ENCODE results near the gene MSI1. TPM values are rescaled to one million over a fixed set of nuclear protein-coding genes. Genes with fewer than 3 reads are reported as not detected.

Gene MSI1
- total RNA-seq, 1 donor, result not detected

DNA sequence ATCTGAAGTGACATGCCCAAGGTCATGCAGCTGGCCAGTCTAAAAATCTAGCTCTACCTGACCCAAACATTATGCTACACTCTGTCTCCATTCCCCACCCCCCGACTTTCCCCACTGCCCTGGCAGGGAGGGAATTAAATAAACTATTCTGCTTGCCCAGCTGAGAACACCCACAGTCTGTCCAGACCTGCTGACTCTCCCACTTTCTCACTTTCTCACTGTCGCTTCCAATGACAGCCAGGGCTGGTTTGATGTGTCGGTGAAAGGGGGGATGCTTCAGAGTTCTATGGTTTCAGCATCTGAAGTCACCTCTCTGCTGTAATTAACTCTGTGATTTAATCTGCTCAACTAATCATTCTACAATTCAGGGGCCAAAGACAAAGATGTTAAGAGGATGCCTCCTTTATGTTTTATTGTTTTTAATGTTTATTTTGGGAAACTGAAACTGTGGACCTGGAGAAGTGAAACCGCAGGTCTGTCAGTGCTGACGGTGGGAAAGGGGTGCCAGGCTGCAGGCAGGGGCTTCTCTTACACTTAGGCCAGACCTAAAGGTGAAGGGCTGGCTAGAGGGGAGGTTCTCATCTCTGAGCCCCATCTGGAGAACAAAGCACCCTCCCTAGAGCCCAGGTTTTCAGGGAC lies 8.1 kb upstream of the MSI1 start:
- TF ChIP-seq, protein P1, sequence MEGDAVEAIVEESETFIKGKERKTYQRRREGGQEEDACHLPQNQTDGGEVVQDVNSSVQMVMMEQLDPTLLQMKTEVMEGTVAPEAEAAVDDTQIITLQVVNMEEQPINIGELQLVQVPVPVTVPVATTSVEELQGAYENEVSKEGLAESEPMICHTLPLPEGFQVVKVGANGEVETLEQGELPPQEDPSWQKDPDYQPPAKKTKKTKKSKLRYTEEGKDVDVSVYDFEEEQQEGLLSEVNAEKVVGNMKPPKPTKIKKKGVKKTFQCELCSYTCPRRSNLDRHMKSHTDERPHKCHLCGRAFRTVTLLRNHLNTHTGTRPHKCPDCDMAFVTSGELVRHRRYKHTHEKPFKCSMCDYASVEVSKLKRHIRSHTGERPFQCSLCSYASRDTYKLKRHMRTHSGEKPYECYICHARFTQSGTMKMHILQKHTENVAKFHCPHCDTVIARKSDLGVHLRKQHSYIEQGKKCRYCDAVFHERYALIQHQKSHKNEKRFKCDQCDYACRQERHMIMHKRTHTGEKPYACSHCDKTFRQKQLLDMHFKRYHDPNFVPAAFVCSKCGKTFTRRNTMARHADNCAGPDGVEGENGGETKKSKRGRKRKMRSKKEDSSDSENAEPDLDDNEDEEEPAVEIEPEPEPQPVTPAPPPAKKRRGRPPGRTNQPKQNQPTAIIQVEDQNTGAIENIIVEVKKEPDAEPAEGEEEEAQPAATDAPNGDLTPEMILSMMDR (IDR thresholded peaks at IDR 0.05; ENCODE audit: insufficient read depth, low read length), result no peak
- no peak for DNase-seq (ENCODE audit: low read depth)

DNA sequence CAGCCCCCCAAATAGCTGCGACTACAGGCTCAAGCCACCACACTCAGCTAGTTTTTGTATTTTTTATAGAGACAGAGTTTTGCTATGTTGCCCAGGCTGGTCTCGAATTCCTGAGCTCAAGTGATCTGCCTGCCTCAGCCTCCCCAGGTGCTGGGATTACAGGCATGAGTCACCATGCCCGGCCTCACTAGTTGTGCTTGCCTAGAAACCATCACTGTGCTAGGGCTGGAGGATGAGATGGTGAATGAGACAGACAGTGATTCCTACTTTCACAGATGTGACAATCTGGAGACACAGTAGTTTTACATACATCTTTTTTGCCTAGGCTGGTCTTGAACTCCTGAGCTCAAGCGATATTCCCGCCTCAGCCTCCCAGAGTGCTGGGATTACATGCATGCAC lies 7.5 kb upstream of the MSI1 start:
- no peak overlapping the region for H3K4me3 ChIP-seq (ENCODE audit: low read depth, low read length)
- TF ChIP-seq, protein P1 (IDR thresholded peaks at IDR 0.05; ENCODE audit: insufficient read depth, low read length), result no peak
- no peak for DNase-seq (ENCODE audit: low read depth)

More for the DNA sequence above, 8.1 kb upstream of the MSI1 start:
- H3K4me3 ChIP-seq (ENCODE audit: low read depth, low read length), result no peak overlapping the region

DNA sequence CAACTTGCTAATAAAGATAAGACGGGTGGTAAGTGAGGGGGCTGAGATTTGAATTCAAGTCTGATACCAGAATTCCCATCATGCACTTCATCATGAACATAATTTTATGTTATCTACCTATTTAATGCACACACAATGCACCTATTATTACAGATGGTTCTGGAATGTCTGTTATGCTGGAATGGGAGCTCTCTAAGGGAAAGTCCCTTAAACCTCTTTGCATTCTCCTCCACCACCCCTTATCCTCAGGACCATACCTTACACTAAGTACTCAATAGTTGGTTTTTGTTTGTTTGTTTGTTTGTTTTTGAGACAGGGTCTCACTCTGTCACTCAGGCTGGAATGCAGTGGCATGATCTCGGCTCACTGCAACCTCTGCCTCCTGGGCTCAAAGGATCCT lies 7.0 kb upstream of the MSI1 start:
- TF ChIP-seq, protein P1 (IDR thresholded peaks at IDR 0.05; ENCODE audit: insufficient read depth, low read length), result no peak
- no peak overlapping the region for H3K4me3 ChIP-seq (ENCODE audit: low read depth, low read length)
- no peak for DNase-seq (ENCODE audit: low read depth)

DNA sequence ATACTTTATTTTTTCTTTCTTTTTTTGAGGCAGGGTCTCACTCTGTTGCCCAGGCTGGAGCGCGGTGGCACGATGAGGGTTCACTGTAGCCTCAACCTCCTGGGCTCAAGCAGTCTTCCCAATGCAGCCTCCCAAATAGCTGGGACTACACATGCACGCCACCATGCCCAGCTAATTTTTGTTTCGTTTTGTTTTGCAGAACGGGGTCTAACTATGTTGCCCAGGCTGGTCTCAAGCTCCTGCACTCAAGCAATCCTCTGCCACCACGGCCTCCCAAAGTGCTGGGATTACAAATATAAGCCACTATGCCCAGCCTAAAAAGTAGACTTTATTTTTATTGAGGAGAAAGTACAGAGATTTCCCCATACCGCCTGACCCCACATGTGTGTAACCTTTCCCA lies 4.7 kb upstream of the MSI1 start:
- no peak overlapping the region for H3K4me3 ChIP-seq (ENCODE audit: low read depth, low read length)
- no peak for DNase-seq (ENCODE audit: low read depth)
- TF ChIP-seq, protein P1 (IDR thresholded peaks at IDR 0.05; ENCODE audit: insufficient read depth, low read length), result no peak

DNA sequence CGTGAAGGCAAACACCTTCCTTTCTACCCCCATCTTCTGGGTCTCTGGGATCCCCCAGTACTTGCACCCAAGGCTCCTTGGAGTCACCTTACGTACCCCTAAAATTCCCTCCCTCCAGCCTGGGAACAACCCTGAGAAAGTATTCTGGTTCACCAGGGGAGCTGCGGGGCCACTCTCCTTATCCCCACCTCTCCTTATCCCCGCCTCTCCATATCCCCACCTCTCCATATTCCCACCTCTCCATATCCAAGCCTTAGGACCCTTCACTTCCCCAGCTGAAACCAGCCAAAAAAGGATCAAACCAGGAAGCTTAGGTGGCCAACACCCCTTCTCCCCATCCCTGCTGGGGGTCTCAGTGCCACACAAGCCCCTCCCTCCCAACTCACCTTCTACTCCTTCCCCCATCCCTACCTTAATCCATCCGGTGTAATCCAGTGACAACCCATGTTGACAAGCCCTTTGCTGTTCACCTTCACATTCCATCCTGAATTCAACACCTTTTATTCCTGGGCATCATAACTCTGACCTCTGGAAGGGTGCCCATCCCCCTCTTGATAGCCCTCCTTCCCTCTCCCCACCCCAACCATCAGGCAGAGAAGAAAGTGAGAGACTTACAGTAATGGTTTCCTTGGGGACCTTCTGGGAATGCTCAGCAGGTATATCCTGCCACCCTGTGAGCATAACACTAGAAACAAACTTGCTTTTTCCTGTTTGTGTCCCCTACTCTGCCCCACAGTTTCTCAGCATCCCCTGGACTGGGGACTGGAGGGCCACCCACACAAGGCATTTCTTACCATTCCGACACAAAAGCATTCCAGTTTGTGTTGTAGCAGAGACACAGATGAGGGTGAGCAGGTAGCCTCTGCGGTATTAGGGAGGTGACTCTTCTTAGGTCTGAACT lies 1.6 kb upstream of the MSI1 start:
- H3K4me3 ChIP-seq (ENCODE audit: low read depth, low read length), result no peak overlapping the region
- TF ChIP-seq, protein P1 (IDR thresholded peaks at IDR 0.05; ENCODE audit: insufficient read depth, low read length), result no peak
- no peak for DNase-seq (ENCODE audit: low read depth)

DNA sequence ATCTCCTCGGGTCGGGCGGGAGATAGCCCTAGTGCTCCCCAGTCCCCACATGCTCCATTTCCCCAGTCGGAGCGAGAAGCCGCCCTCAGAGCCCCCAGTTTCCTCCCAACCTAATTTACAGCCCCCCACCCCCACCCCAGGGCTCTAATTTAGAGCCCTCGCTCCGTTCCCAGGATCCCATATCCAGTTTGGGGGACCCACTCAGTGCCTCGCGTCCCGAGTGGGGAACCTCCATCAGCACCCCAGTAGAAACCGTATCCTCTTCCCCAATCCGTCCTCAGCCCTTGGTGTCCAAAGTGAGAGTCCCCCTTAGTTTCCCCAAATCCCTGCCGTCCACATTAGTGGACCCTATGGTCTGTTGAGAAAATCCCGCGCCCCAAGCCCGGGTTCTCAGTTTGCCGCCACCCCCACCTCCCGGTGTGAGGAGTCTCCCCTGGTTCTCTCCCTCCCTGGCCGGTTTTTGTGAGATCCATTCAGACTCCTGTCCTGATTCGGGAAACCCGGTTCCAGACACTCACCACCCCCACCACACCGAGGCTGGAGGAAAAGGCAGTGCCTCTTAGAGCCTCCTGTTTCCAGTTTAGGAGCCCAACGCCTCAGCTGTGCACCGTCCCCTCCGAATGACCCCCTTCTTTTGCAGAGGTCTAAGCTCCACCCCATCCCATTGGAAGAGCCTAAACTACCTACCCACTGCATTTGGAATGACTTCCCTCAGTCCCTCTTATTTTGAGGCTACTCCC lies 809 bp upstream of the MSI1 start:
- no peak for DNase-seq (ENCODE audit: low read depth)
- TF ChIP-seq, protein P1 (IDR thresholded peaks at IDR 0.05; ENCODE audit: insufficient read depth, low read length), result no peak
- no peak overlapping the region for H3K4me3 ChIP-seq (ENCODE audit: low read depth, low read length)

All from fibroblast of the aortic adventitia (primary cell).